Body of pancreas (tissue), 4 donors: ENCODE measurements around the gene POLN.

Experiments used
- CTCF ChIP-seq, 7 experiments: fragments of 450-650 bp in 4 of 7; fragments of 200-600 bp in 3 of 7; sonication (generic) in 3 of 7; IDR thresholded peaks; one replicate each; pipeline ENCODE4 v1.5.1; 2016 to 2019; ENCODE audit warnings: antibody characterized with exemption in 7 of 7
- POLR2A ChIP-seq, 3 donors: fragments of 450-650 bp; IDR thresholded peaks; one replicate each; pipeline ENCODE4 v1.6.1; 2016; ENCODE audit warnings: antibody characterized with exemption in 3 of 3, mild to moderate bottlenecking in 2 of 3

GRCh38 chr4:2103127-2103842 is 138.6 kb downstream of the POLN start:
- TF ChIP-seq CTCF (IDR thresholded peaks at IDR 0.05) (no peak), POLR2A (IDR thresholded peaks at IDR 0.05) (no peak)
